Heart left ventricle (tissue), 13 donors: Measurements from ENCODE around the gene GFRA4.

Source experiments
- CTCF ChIP-seq, 12 donors: fragments of 200-600 bp; sonication (generic) in 4 of 12; IDR thresholded peaks; one replicate each; pipeline versions ENCODE4 v1.5.0 to v1.8.0; 2018 to 2022; ENCODE audit warnings: antibody characterized with exemption in 12 of 12, mild to moderate bottlenecking in 5 of 12
- POLR2A ChIP-seq, 2 donors: fragments of 450-650 bp; IDR thresholded peaks; one replicate each; pipeline ENCODE4 v1.6.1; 2017; ENCODE audit warnings: antibody characterized with exemption in 2 of 2, mild to moderate bottlenecking in 2 of 2, moderate library complexity in 2 of 2
- donor health status: ischemic (EF 13 %, LVEDD 7.1; RV severe dilation, severe dysfunction).
- donor health status: DM: no; HTN: yes; CAD: no.
- donor health status: DM: no; HTN: no; CAD: no.
- donor health status: ischemic (EF 25% LVEDD 6.9; RV normal size, moderate dysfunction).
- donor health status: ischemic (EF 25% LVEDD 5.7; RV mildly dilated, moderate dysfunction).
- donor health status: ischemic (EF 35%, LVEDD 5.7; RV mildly dilated, moderate dysfunction).
- donor health status: nonischemic (EF 11% LVEDD 7.7; RV severe dilation, severe dysfunction).
- donor health status: DM: yes; HTN: yes; CAD: no.
- donor health status: PGD.
- donor health status: ischemic (EF 29% LVEDD 5.4; RV normal size, mild dysfunction).
- donor health status: nonischemic (EF 23%, LVEDD 6.1; RV moderate dilation, normal function).

GRCh38 chr20:3681352-3681930 lies 18.2 kb upstream of the GFRA4 start:
- TF ChIP-seq CTCF (IDR thresholded peaks at IDR 0.05) (no peak), POLR2A (IDR thresholded peaks at IDR 0.05) (no peak)
